Activated CD4-positive, alpha-beta memory T cell treated with anti-CD3 and anti-CD28 coated beads, Interleukin-2, amount 10 ng/mL, durations not matched to agents 7 days and 5 days (primary cell): ENCODE data around the gene CACNA1C. TPM values are rescaled to one million over a fixed set of nuclear protein-coding genes. Genes with fewer than 3 reads are reported as not detected.

Experiments
- CTCF ChIA-PET: fragments of 350-600 bp; sonication (Branson Sonifier 250); formaldehyde crosslinking; loops from one replicate; lab custom pipeline; 2021; ENCODE audit warnings: antibody characterized with exemption, inconsistent platforms; lab: Charles Lee
- POLR2A ChIA-PET: fragments of 350-600 bp; sonication (Branson Sonifier 250); formaldehyde crosslinking; loops from one replicate; lab custom pipeline; 2021; ENCODE audit warnings: antibody characterized with exemption; lab: Charles Lee
- DNase-seq: peaks from one replicate; pipeline ENCODE4 v3.0.0-alpha.2; 2020
- H3K27ac Mint-ChIP-seq: one replicate; pipeline ENCODE4 v1.8.0; 2021; ENCODE audit warnings: mild to moderate bottlenecking, mixed read lengths
- H3K27me3 Mint-ChIP-seq: one replicate; pipeline ENCODE4 v1.8.0; 2021; ENCODE audit warnings: mixed read lengths
- H3K36me3 Mint-ChIP-seq: one replicate; pipeline ENCODE4 v1.8.0; 2021; ENCODE audit warnings: low read depth, mixed read lengths
- H3K4me1 Mint-ChIP-seq: one replicate; pipeline ENCODE4 v1.8.0; 2021; ENCODE audit warnings: mixed read lengths
- H3K4me3 Mint-ChIP-seq: one replicate; pipeline ENCODE4 v1.8.0; 2021; ENCODE audit warnings: mild to moderate bottlenecking, mixed read lengths
- H3K9me3 Mint-ChIP-seq: one replicate; pipeline ENCODE4 v1.8.0; 2021; ENCODE audit warnings: mixed read lengths
- total RNA-seq, 2 experiments: library from RNA; stranded (reverse); gene quantifications; one replicate each; pipeline ENCODE4 v1.2.3, GENCODE V29; 2021

The CACNA1C gene
- total RNA-seq, 2 experiments from 2014 or later, result 0.30 TPM

- Mint-ChIP-seq H3K36me3 (no peaks in the 10 kb centered on the region), H3K27ac (no peak overlapping the region), H3K9me3 (peaks cover 4% of the 10 kb centered on the region), H3K27me3 (peaks cover 10% of the 10 kb centered on the region), H3K4me1 (no peaks in the 10 kb centered on the region), H3K4me3 (no peak overlapping the region)
- DNase-seq, result no peak
- ChIA-PET CTCF (no interaction called here), POLR2A (no interaction called here)
These were observed 116.0 kb downstream of the CACNA1C start for GRCh38 chr12:2168808-2169207.

GRCh38 chr12:2169489-2169888, 116.7 kb downstream of the CACNA1C start:
- Mint-ChIP-seq H3K36me3 (no peaks in the 10 kb centered on the region), H3K27me3 (peaks cover 10% of the 10 kb centered on the region), H3K27ac (no peak overlapping the region), H3K4me3 (no peak overlapping the region), H3K4me1 (no peaks in the 10 kb centered on the region), H3K9me3 (peaks cover 4% of the 10 kb centered on the region)
- ChIA-PET CTCF (no interaction called here), POLR2A (no interaction called here)
- DNase-seq, result no peak

GRCh38 chr12:2169940-2170339, 117.2 kb downstream of the CACNA1C start:
- H3K4me3 Mint-ChIP-seq, result no peak overlapping the region
- H3K36me3 Mint-ChIP-seq, result no peaks in the 10 kb centered on the region
- peaks cover 4% of the 10 kb centered on the region for H3K9me3 Mint-ChIP-seq
- DNase-seq, result no peak
- peaks cover 7% of the 10 kb centered on the region for H3K27me3 Mint-ChIP-seq
- H3K4me1 Mint-ChIP-seq, result no peaks in the 10 kb centered on the region
- ChIA-PET CTCF (no interaction called here), POLR2A (no interaction called here)
- no peak overlapping the region for H3K27ac Mint-ChIP-seq

GRCh38 chr12:2170376-2170775, 117.6 kb downstream of the CACNA1C start:
- POLR2A ChIA-PET, result no interaction called here
- Mint-ChIP-seq H3K27me3 (peaks cover 7% of the 10 kb centered on the region), H3K9me3 (peaks cover 4% of the 10 kb centered on the region), H3K27ac (no peak overlapping the region), H3K4me3 (no peak overlapping the region), H3K36me3 (no peaks in the 10 kb centered on the region), H3K4me1 (no peaks in the 10 kb centered on the region)
- DNase-seq, result no peak
- CTCF ChIA-PET, result no interaction called here

- Mint-ChIP-seq H3K4me1 (no peaks in the 10 kb centered on the region), H3K27ac (no peak overlapping the region), H3K27me3 (no peaks in the 10 kb centered on the region), H3K4me3 (no peak overlapping the region), H3K9me3 (peaks cover 4% of the 10 kb centered on the region), H3K36me3 (no peaks in the 10 kb centered on the region)
- POLR2A ChIA-PET, result no interaction called here
- CTCF ChIA-PET, result no interaction called here
- no peak for DNase-seq
These were observed 119.1 kb downstream of the CACNA1C start for GRCh38 chr12:2171672-2172426.

GRCh38 chr12:2172491-2173214, 119.9 kb downstream of the CACNA1C start:
- no peak overlapping the region for H3K27ac Mint-ChIP-seq
- CTCF ChIA-PET, result no interaction called here
- H3K4me3 Mint-ChIP-seq, result no peak overlapping the region
- H3K36me3 Mint-ChIP-seq, result no peaks in the 10 kb centered on the region
- POLR2A ChIA-PET, result no interaction called here
- H3K9me3 Mint-ChIP-seq, result peaks cover 4% of the 10 kb centered on the region
- no peaks in the 10 kb centered on the region for H3K27me3 Mint-ChIP-seq
- DNase-seq, result no peak
- no peaks in the 10 kb centered on the region for H3K4me1 Mint-ChIP-seq

GRCh38 chr12:2173971-2174370, 121.2 kb downstream of the CACNA1C start:
- CTCF ChIA-PET, result no interaction called here
- Mint-ChIP-seq H3K9me3 (no peaks in the 10 kb centered on the region), H3K27ac (no peak overlapping the region), H3K4me1 (no peaks in the 10 kb centered on the region), H3K4me3 (no peak overlapping the region), H3K27me3 (no peaks in the 10 kb centered on the region), H3K36me3 (no peaks in the 10 kb centered on the region)
- POLR2A ChIA-PET, result no interaction called here
- DNase-seq, result no peak

- no peaks in the 10 kb centered on the region for H3K4me1 Mint-ChIP-seq
- CTCF ChIA-PET, result no interaction called here
- DNase-seq, result no peak
- no peaks in the 10 kb centered on the region for H3K36me3 Mint-ChIP-seq
- no peak overlapping the region for H3K27ac Mint-ChIP-seq
- no peaks in the 10 kb centered on the region for H3K9me3 Mint-ChIP-seq
- POLR2A ChIA-PET, result no interaction called here
- H3K27me3 Mint-ChIP-seq, result peaks cover 3% of the 10 kb centered on the region
- no peak overlapping the region for H3K4me3 Mint-ChIP-seq
These were observed 124.2 kb downstream of the CACNA1C start for GRCh38 chr12:2177003-2177402.

GRCh38 chr12:2177751-2178150, 125.0 kb downstream of the CACNA1C start:
- no peaks in the 10 kb centered on the region for H3K9me3 Mint-ChIP-seq
- H3K4me1 Mint-ChIP-seq, result no peaks in the 10 kb centered on the region
- peaks cover 3% of the 10 kb centered on the region for H3K27me3 Mint-ChIP-seq
- no peak overlapping the region for H3K27ac Mint-ChIP-seq
- H3K4me3 Mint-ChIP-seq, result no peak overlapping the region
- CTCF ChIA-PET, result no interaction called here
- no peaks in the 10 kb centered on the region for H3K36me3 Mint-ChIP-seq
- POLR2A ChIA-PET, result no interaction called here
- DNase-seq, result no peak

GRCh38 chr12:2179058-2179457, 126.3 kb downstream of the CACNA1C start:
- CTCF ChIA-PET, result no interaction called here
- peaks cover 3% of the 10 kb centered on the region for H3K27me3 Mint-ChIP-seq
- no peaks in the 10 kb centered on the region for H3K9me3 Mint-ChIP-seq
- no peak overlapping the region for H3K4me3 Mint-ChIP-seq
- DNase-seq, result no peak
- H3K36me3 Mint-ChIP-seq, result no peaks in the 10 kb centered on the region
- H3K4me1 Mint-ChIP-seq, result no peaks in the 10 kb centered on the region
- no peak overlapping the region for H3K27ac Mint-ChIP-seq
- POLR2A ChIA-PET, result no interaction called here

GRCh38 chr12:2179953-2180736, 127.4 kb downstream of the CACNA1C start:
- H3K27ac Mint-ChIP-seq, result no peak overlapping the region
- CTCF ChIA-PET, result no interaction called here
- no peaks in the 10 kb centered on the region for H3K36me3 Mint-ChIP-seq
- peaks cover 8% of the 10 kb centered on the region for H3K27me3 Mint-ChIP-seq
- H3K4me3 Mint-ChIP-seq, result no peak overlapping the region
- H3K9me3 Mint-ChIP-seq, result no peaks in the 10 kb centered on the region
- no peak for DNase-seq
- POLR2A ChIA-PET, result no interaction called here
- no peaks in the 10 kb centered on the region for H3K4me1 Mint-ChIP-seq

- H3K9me3 Mint-ChIP-seq, result no peaks in the 10 kb centered on the region
- POLR2A ChIA-PET, result no interaction called here
- H3K4me3 Mint-ChIP-seq, result no peak overlapping the region
- H3K4me1 Mint-ChIP-seq, result no peaks in the 10 kb centered on the region
- H3K27me3 Mint-ChIP-seq, result peaks cover 8% of the 10 kb centered on the region
- no peak for DNase-seq
- no peaks in the 10 kb centered on the region for H3K36me3 Mint-ChIP-seq
- no peak overlapping the region for H3K27ac Mint-ChIP-seq
- CTCF ChIA-PET, result no interaction called here
These were observed 127.9 kb downstream of the CACNA1C start for GRCh38 chr12:2180737-2181082.
